GM15510 (cell line): ENCODE results near the gene PLAAT1.

Experiments
- POLR2A ChIP-seq: IDR thresholded peaks from 3 replicates; pipeline ENCODE4 v1.6.1; 2011; ENCODE audit warnings: borderline replicate concordance; ENCODE audit not compliant: insufficient read length; ENCODE audit errors: extremely low read depth

The PLAAT1 gene

GRCh38 chr3:193305356-193305755 lies 64.3 kb downstream of the PLAAT1 start:
- no peak for TF ChIP-seq POLR2A

GRCh38 chr3:193310914-193311723 lies 70.1 kb downstream of the PLAAT1 start:
- no peak for TF ChIP-seq POLR2A

- TF ChIP-seq POLR2A: no peak
These were observed 72.3 kb downstream of the PLAAT1 start for GRCh38 chr3:193313061-193313958.

GRCh38 chr3:193314161-193314560 lies 73.1 kb downstream of the PLAAT1 start:
- TF ChIP-seq POLR2A: no peak

GRCh38 chr3:193317682-193318300 lies 76.8 kb downstream of the PLAAT1 start:
- no peak for TF ChIP-seq POLR2A
